Measurements from ENCODE around the gene SNX19.

GRCh38 chr11:130947481-130947880 is 31.2 kb upstream of the SNX19 start:
- TF ChIP-seq CTCF (IDR thresholded peaks at IDR 0.05 in 4 of 5, conservative IDR thresholded peaks at IDR 0.05 in 1 of 5) = no peak
- no peak for TF ChIP-seq POLR2A (IDR thresholded peaks at IDR 0.05)

Data from gastrocnemius medialis (tissue), 4 donors.